H1 (cell line): ENCODE measurements around the gene NFAT5. TPM values are rescaled to one million over a fixed set of nuclear protein-coding genes. Genes with fewer than 3 reads are reported as not detected.

Experiments used
- CTCF ChIA-PET: fragments of 300-600 bp; sonication (Branson Sonifier 250); formaldehyde crosslinking; loops from one replicate; lab custom pipeline; 2021; ENCODE audit not compliant: partially characterized antibody; lab: Charles Lee
- POLR2A ChIA-PET: fragments of 300-600 bp; sonication (Branson Sonifier 250); formaldehyde crosslinking; loops from one replicate; lab custom pipeline; 2021; ENCODE audit warnings: inconsistent platforms; ENCODE audit not compliant: partially characterized antibody; lab: Charles Lee
- DNase-seq, 2 experiments: peaks; one replicate each; pipeline versions ENCODE4 v3.0.0 to v3.0.0-alpha.2; 2010 to 2022; ENCODE audit warnings: low spot score in 2 of 2, low read depth in 1 of 2, mixed read lengths in 1 of 2
- FAIRE-seq: peaks from 2 replicates; lab custom pipeline; 2011; peaks lifted over from hg19 to GRCh38; lab: Jason Lieb, UNC
- H2AFZ ChIP-seq: 2 replicates; pipeline ENCODE4 v1.8.1; 2012; ENCODE audit warnings: low read length, inconsistent platforms
- H2AK5ac ChIP-seq: 2 replicates; pipeline ENCODE4 v1.6.1; 2013; ENCODE audit warnings: low read depth, low read length
- H2BK120ac ChIP-seq: replicated peaks from 2 replicates; pipeline ENCODE3; 2013; ENCODE audit warnings: low read depth, low read length, inconsistent platforms
- H2BK12ac ChIP-seq: 2 replicates; pipeline ENCODE4 v1.6.1; 2013; ENCODE audit warnings: low read depth, low read length
- H2BK15ac ChIP-seq: 2 replicates; pipeline ENCODE4 v1.6.1; 2013; ENCODE audit warnings: low read length
- H2BK20ac ChIP-seq: 2 replicates; pipeline ENCODE4 v1.6.1; 2013; ENCODE audit warnings: low read length
- H2BK5ac ChIP-seq: 2 replicates; pipeline ENCODE4 v1.6.1; 2013; ENCODE audit warnings: low read depth, low read length
- H3K14ac ChIP-seq: 2 replicates; pipeline ENCODE4 v1.6.1; 2013; ENCODE audit warnings: inconsistent platforms; ENCODE audit not compliant: insufficient read length
- H3K18ac ChIP-seq: 2 replicates; pipeline ENCODE4 v1.6.1; 2013; ENCODE audit warnings: low read length; ENCODE audit errors: extremely low read depth
- H3K23ac ChIP-seq: 2 replicates; pipeline ENCODE4 v1.6.1; 2013; ENCODE audit warnings: inconsistent platforms; ENCODE audit not compliant: insufficient read length
- H3K23me2 ChIP-seq: 2 replicates; pipeline ENCODE4 v1.6.1; 2013; ENCODE audit warnings: low read depth, low read length
- H3K27ac ChIP-seq: 2 replicates; pipeline ENCODE4 v1.6.1; 2011; ENCODE audit warnings: low read depth, low read length, inconsistent platforms
- H3K27me3 ChIP-seq, 4 experiments: replicated peaks in 1 of 4; 1 replicate in 1 of 4; 2 replicates in 3 of 4; pipeline versions ENCODE4 v1.6.1 to v1.8.1; 2011 to 2013; ENCODE audit warnings: low read length in 3 of 4, mild to moderate bottlenecking in 3 of 4, inconsistent platforms in 2 of 4, mixed read lengths in 2 of 4, moderate library complexity in 1 of 4; ENCODE audit not compliant: control insufficient read depth in 3 of 4, insufficient read depth in 3 of 4; ENCODE audit errors: extremely low read depth in 1 of 4
- H3K36me3 ChIP-seq, 4 experiments: 2 replicates each; pipeline versions ENCODE4 v1.6.1 to v1.8.1; 2011 to 2013; ENCODE audit warnings: mild to moderate bottlenecking in 4 of 4, low read length in 3 of 4, moderate library complexity in 2 of 4, control low read depth in 1 of 4, inconsistent platforms in 1 of 4; ENCODE audit not compliant: insufficient read depth in 4 of 4, control insufficient read depth in 2 of 4
- H3K4ac ChIP-seq: replicated peaks from 2 replicates; pipeline ENCODE3; 2013; ENCODE audit warnings: low read length, low read depth, mixed read lengths, inconsistent platforms; ENCODE audit not compliant: insufficient read length
- H3K4me1 ChIP-seq, 4 experiments: replicated peaks in 1 of 4; 1 replicate in 1 of 4; 2 replicates in 3 of 4; pipeline versions ENCODE4 v1.6.1 to v1.8.1; 2011 to 2013; ENCODE audit warnings: low read length in 3 of 4, inconsistent platforms in 2 of 4, mixed read lengths in 1 of 4; ENCODE audit not compliant: insufficient read depth in 4 of 4, control insufficient read depth in 3 of 4
- H3K4me2 ChIP-seq, 2 experiments: 2 replicates each; pipeline versions ENCODE4 v1.6.1 to v1.8.1; 2011 to 2013; ENCODE audit warnings: low read depth in 2 of 2, low read length in 2 of 2, control low read depth in 1 of 2, inconsistent platforms in 1 of 2, mild to moderate bottlenecking in 1 of 2; ENCODE audit not compliant: insufficient read depth in 1 of 2
- H3K4me3 ChIP-seq, 4 experiments: fragments of 200-600, 300-600 bp in 1 of 4; sonication (generic), shearing (Covaris generic), sonication (Bioruptor Twin) in 1 of 4; 2 replicates each; pipeline versions ENCODE4 v1.5.1 to v1.8.1; 2011 to 2016; ENCODE audit warnings: low read length in 4 of 4, low read depth in 3 of 4, control low read depth in 2 of 4, inconsistent platforms in 2 of 4, mild to moderate bottlenecking in 2 of 4, mixed read lengths in 1 of 4, moderate library complexity in 1 of 4; ENCODE audit not compliant: insufficient read depth in 2 of 4; ENCODE audit errors: extremely low read depth in 1 of 4
- H3K56ac ChIP-seq: replicated peaks from 2 replicates; pipeline ENCODE3; 2013; ENCODE audit warnings: low read depth, mild to moderate bottlenecking, mixed read lengths, low read length, inconsistent platforms; ENCODE audit not compliant: insufficient read length
- H3K79me1 ChIP-seq: 2 replicates; pipeline ENCODE4 v1.6.1; 2013; ENCODE audit warnings: low read depth, low read length, control low read depth
- H3K79me2 ChIP-seq, 2 experiments: 2 replicates each; pipeline versions ENCODE4 v1.6.1 to v1.8.1; 2012 to 2013; ENCODE audit warnings: low read length in 2 of 2, mild to moderate bottlenecking in 2 of 2, inconsistent platforms in 1 of 2; ENCODE audit not compliant: insufficient read depth in 2 of 2, control insufficient read depth in 1 of 2
- H3K9ac ChIP-seq, 4 experiments: replicated peaks in 1 of 4; 1 replicate in 1 of 4; 2 replicates in 3 of 4; pipeline versions ENCODE4 v1.6.1 to v1.8.1; 2011 to 2013; ENCODE audit warnings: low read depth in 3 of 4, low read length in 3 of 4, control low read depth in 2 of 4, mild to moderate bottlenecking in 2 of 4, moderate library complexity in 2 of 4, inconsistent platforms in 1 of 4; ENCODE audit errors: extremely low read depth in 1 of 4
- H3K9me3 ChIP-seq, 2 experiments: 2 replicates each; pipeline versions ENCODE4 v1.6.1 to v1.8.1; 2012 to 2013; ENCODE audit warnings: mild to moderate bottlenecking in 2 of 2, moderate library complexity in 2 of 2, control low read depth in 1 of 2, inconsistent platforms in 1 of 2, low read depth in 1 of 2, low read length in 1 of 2, mixed read lengths in 1 of 2; ENCODE audit not compliant: insufficient read depth in 2 of 2
- H4K20me1 ChIP-seq, 2 experiments: replicated peaks in 1 of 2; 2 replicates each; pipeline versions ENCODE3 to v1.8.1; 2011 to 2013; ENCODE audit warnings: inconsistent platforms in 2 of 2, low read length in 2 of 2, mild to moderate bottlenecking in 1 of 2; ENCODE audit not compliant: insufficient read depth in 2 of 2, control insufficient read depth in 1 of 2
- H4K5ac ChIP-seq: 2 replicates; pipeline ENCODE4 v1.6.1; 2013; ENCODE audit warnings: low read length, low read depth, mixed read lengths, inconsistent platforms; ENCODE audit not compliant: insufficient read length
- H4K8ac ChIP-seq: 2 replicates; pipeline ENCODE4 v1.8.0; 2013; ENCODE audit warnings: mild to moderate bottlenecking, moderate library complexity, low read length, inconsistent platforms; ENCODE audit not compliant: insufficient read depth; ENCODE audit errors: extremely low read depth
- H4K91ac ChIP-seq: replicated peaks from 2 replicates; pipeline ENCODE3; 2013; ENCODE audit warnings: low read length, mixed read lengths, inconsistent platforms; ENCODE audit not compliant: insufficient read length
- WGBS, 2 experiments: shearing (Covaris generic) in 1 of 2; methylation state at CpG; one replicate each; pipeline versions ENCODE4 v1.1.6 to v1.1.7; 2013 to 2015; ENCODE audit warnings: low lambda C conversion rate in 2 of 2, mixed read lengths in 2 of 2, inconsistent platforms in 1 of 2, low coverage in 1 of 2, missing lambda C conversion rate in 1 of 2; ENCODE audit not compliant: insufficient replicate concordance in 2 of 2, insufficient coverage in 1 of 2, insufficient read length in 1 of 2; ENCODE audit errors: extremely low coverage in 1 of 2, missing lambda C conversion rate in 1 of 2; 5-methylcytosine and 5-hydroxymethylcytosine counted together
- polyA plus RNA-seq, 7 experiments: library from polyadenylated mRNA; depleted of rRNA in 3 of 7; stranded (reverse) in 5 of 7; unstranded in 2 of 7; fragments of >200 nt in 5 of 7; fragments of 200-250 nt in 2 of 7; gene quantifications; 1 replicate in 5 of 7; 2 replicates in 1 of 7; 4 replicates in 1 of 7; pipeline versions ENCODE4 v1.2.1 to v1.2.3, GENCODE V29; 2011 to 2013; ENCODE audit warnings: missing spikeins in 2 of 7, mixed read lengths in 2 of 7
- total RNA-seq: library from RNA; stranded (reverse); fragmentation: NEBNext Ultra II Directional; extraction: Animal tissue kit (Norgen Biotek cat#: 25700); gene quantifications from 2 replicates; pipeline ENCODE4 v1.2.1, GENCODE V29; 2021

NFAT5 gene
- total and polyA plus RNA-seq, 2 of the 8 experiments (the other 6 are each of a cell fraction or from before 2014, with no cell fraction given) = 8.9 to 29.0 TPM

- no peak overlapping the region for H2BK5ac ChIP-seq
- peaks cover 0 to 3% (median 2%) of the 10 kb centered on the region in 4 experiments; a peak in 1 of 7 replicates for H3K4me1 ChIP-seq
- H3K9ac ChIP-seq = no peak overlapping the region
- 0 out of 2 replicates have a peak overlapping the region, but pooled peaks have one; percentile 36 for H2AFZ ChIP-seq
- H3K79me2 ChIP-seq = no peaks in the 10 kb centered on the region
- H3K4ac ChIP-seq = no peak overlapping the region
- H3K18ac ChIP-seq = no peak overlapping the region
- H3K9me3 ChIP-seq = no peaks in the 10 kb centered on the region
- no peaks in the 10 kb centered on the region for H3K36me3 ChIP-seq
- no peaks in the 10 kb centered on the region for H4K20me1 ChIP-seq
- H2BK12ac ChIP-seq = no peak overlapping the region
- no peak overlapping the region for H2BK120ac ChIP-seq
- no peak overlapping the region for H3K56ac ChIP-seq
- WGBS, 2 experiments = 89% methylated on average over 2 of the region's 2 CpGs; no CpG with 5 or more reads in 1 of the 2 experiments
- no peak overlapping the region for H3K4me2 ChIP-seq
- H3K4me3 ChIP-seq = no peak overlapping the region
- H3K79me1 ChIP-seq = no peaks in the 10 kb centered on the region
- no peak overlapping the region for H4K5ac ChIP-seq
- no peak overlapping the region for H2BK15ac ChIP-seq
- no peaks in the 10 kb centered on the region for H3K27me3 ChIP-seq
- no peak overlapping the region for H4K91ac ChIP-seq
- no peak for DNase-seq
- no peak for FAIRE-seq
- ChIA-PET CTCF (interaction anchor here (1.0 kb wide), 1 partner anchor 77 kb away, joined by 3 read pairs; no protein-coding TSS in a partner anchor), POLR2A (no interaction called here)
- H4K8ac ChIP-seq = no peak overlapping the region
- H3K23me2 ChIP-seq = 0 out of 2 replicates have a peak, but pooled peaks cover 2% of the 10 kb centered on the region
- no peak overlapping the region for H2AK5ac ChIP-seq
- no peak overlapping the region for H2BK20ac ChIP-seq
- H3K23ac ChIP-seq = no peak overlapping the region
- H3K14ac ChIP-seq = no peak overlapping the region
- no peak overlapping the region for H3K27ac ChIP-seq
These were observed 28.1 kb upstream of the NFAT5 start for GRCh38 chr16:69537706-69538080.
